Activated T-helper 17 cell treated with anti-CD3 and anti-CD28 coated beads, Interleukin-2, amount 50 U/mL, for 72 hours (primary cell): Measurements from ENCODE around the gene RAB23. TPM values are rescaled to one million over a fixed set of nuclear protein-coding genes. Genes with fewer than 3 reads are reported as not detected.
A peak's percentile ranks its signal among the peaks of the same experiment; 100 is the strongest.
"Not testable (repeated sequence)": the region's sequence is repeated elsewhere in the genome, so short reads cannot be mapped to it uniquely, and the experiment has no call there.

Source experiments
- ATAC-seq: fragments of 150-1000 bp; cut with Tn5 transposase; replicated peaks from 2 replicates; pipeline ENCODE4 v1.10.0; 2021; ENCODE audit warnings: mild to moderate bottlenecking, moderate library complexity
- H3K27ac Mint-ChIP-seq: one replicate; pipeline ENCODE4 v1.8.0; 2022; ENCODE audit warnings: mixed read lengths
- H3K27me3 Mint-ChIP-seq: one replicate; pipeline ENCODE4 v1.8.0; 2022; ENCODE audit warnings: mixed read lengths
- H3K36me3 Mint-ChIP-seq: one replicate; pipeline ENCODE4 v1.8.0; 2022; ENCODE audit warnings: low read depth, mild to moderate bottlenecking, mixed read lengths
- H3K4me1 Mint-ChIP-seq: one replicate; pipeline ENCODE4 v1.8.0; 2022; ENCODE audit warnings: mixed read lengths
- H3K4me3 Mint-ChIP-seq: one replicate; pipeline ENCODE4 v1.8.0; 2022; ENCODE audit warnings: mild to moderate bottlenecking, mixed read lengths
- H3K9me3 Mint-ChIP-seq: one replicate; pipeline ENCODE4 v1.8.0; 2022; ENCODE audit warnings: mixed read lengths
- total RNA-seq, 2 donors: library from RNA; stranded (reverse); gene quantifications; one replicate each; pipeline ENCODE4 v1.2.3, GENCODE V29; 2022

RAB23 gene
- total RNA-seq, 2 donors from 2014 or later: 2.6 to 4.1 TPM

DNA sequence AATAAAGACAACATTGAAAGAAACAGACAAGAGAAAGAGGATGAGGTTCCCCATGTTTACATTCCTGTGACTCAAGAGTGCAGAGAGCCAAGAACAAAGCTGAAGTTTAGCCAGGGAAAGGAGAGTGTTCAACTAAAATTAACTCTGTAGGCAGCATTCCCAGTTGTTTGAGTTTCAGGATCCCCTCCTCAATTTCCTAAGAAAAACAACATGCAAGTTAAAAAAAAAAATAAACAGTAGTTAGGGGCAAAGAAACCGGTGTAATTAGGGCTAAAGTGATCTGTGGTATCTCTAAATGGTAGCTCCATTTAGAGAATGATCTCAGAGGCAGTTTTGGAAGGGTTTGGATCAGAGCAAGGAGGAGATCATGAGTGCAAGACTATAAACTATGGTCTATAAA lies 30.9 kb upstream of the RAB23 start:
- ATAC-seq: no peak
- no peaks in the 10 kb centered on the region for H3K36me3 Mint-ChIP-seq

GRCh38 chr6:57252137-57252536 lies 30.0 kb upstream of the RAB23 start:
- Mint-ChIP-seq H3K27me3 (no peaks in the 10 kb centered on the region), H3K4me1 (no peaks in the 10 kb centered on the region), H3K27ac (no peak overlapping the region), H3K4me3 (no peak overlapping the region), H3K9me3 (no peaks in the 10 kb centered on the region), H3K36me3 (no peaks in the 10 kb centered on the region)
- no peak for ATAC-seq

More for the DNA sequence above, 30.9 kb upstream of the RAB23 start:
- Mint-ChIP-seq H3K9me3 (no peaks in the 10 kb centered on the region), H3K27me3 (no peaks in the 10 kb centered on the region), H3K27ac (no peak overlapping the region), H3K4me3 (no peak overlapping the region), H3K4me1 (no peaks in the 10 kb centered on the region)

- Mint-ChIP-seq H3K27me3 (no peaks in the 10 kb centered on the region), H3K36me3 (no peaks in the 10 kb centered on the region), H3K27ac (no peak overlapping the region), H3K9me3 (no peaks in the 10 kb centered on the region), H3K4me3 (no peak overlapping the region), H3K4me1 (no peaks in the 10 kb centered on the region)
- no peak for ATAC-seq
These were observed 28.2 kb upstream of the RAB23 start for GRCh38 chr6:57250348-57250747.

- H3K27ac Mint-ChIP-seq: no peak overlapping the region
- H3K4me1 Mint-ChIP-seq: no peaks in the 10 kb centered on the region
- H3K27me3 Mint-ChIP-seq: no peaks in the 10 kb centered on the region
- no peaks in the 10 kb centered on the region for H3K9me3 Mint-ChIP-seq
- no peak for ATAC-seq
- no peaks in the 10 kb centered on the region for H3K36me3 Mint-ChIP-seq
- no peak overlapping the region for H3K4me3 Mint-ChIP-seq
These were observed 26.3 kb upstream of the RAB23 start for GRCh38 chr6:57248311-57248895.

DNA sequence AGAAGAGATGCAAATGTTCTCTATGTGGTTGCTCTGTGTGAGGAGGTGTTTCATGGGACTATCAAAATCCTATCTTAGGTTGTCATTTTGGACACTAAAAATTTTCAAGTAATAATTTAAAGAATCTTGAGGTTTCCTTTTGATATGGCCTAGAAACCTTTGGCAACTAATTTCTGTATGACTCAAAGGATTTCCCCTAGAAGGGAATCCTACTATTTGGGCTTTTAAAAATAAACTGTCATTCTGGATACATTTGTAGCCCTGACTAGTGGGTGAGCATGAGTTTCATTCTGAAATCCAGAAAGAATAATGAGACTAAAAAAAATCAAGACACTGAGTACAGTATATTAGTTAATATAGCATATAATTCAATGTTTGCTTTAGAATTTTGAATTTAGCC lies 25.5 kb upstream of the RAB23 start:
- no peaks in the 10 kb centered on the region for H3K4me1 Mint-ChIP-seq
- H3K27ac Mint-ChIP-seq: no peak overlapping the region
- ATAC-seq: peak; percentile 24
- no peaks in the 10 kb centered on the region for H3K27me3 Mint-ChIP-seq
- no peaks in the 10 kb centered on the region for H3K36me3 Mint-ChIP-seq
- no peak overlapping the region for H3K4me3 Mint-ChIP-seq
- no peaks in the 10 kb centered on the region for H3K9me3 Mint-ChIP-seq

- Mint-ChIP-seq H3K36me3 (no peaks in the 10 kb centered on the region), H3K27me3 (no peaks in the 10 kb centered on the region), H3K9me3 (no peaks in the 10 kb centered on the region), H3K27ac (no peak overlapping the region), H3K4me1 (no peaks in the 10 kb centered on the region), H3K4me3 (no peak overlapping the region)
- no peak for ATAC-seq
These were observed 24.2 kb upstream of the RAB23 start for GRCh38 chr6:57246307-57246706.

DNA sequence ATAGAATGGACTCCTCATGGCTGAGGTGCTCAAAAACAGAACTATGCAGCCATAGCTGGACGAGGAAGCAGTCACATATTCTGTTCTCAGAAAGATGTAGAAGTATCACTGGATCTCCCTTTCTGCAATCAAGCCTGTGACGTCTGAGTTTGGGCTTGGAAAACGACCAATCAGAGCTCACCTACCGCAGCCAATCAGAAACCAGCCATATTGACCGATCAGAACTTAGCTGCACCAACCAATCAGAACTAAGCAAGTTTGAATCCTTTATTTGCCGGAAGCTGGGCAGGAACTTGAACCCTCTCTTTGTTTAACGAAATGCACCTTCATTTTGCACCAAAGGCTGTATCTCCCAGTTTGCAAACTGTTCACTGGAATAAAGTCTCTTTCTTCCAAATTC lies 21.8 kb upstream of the RAB23 start:
- H3K4me1 Mint-ChIP-seq: no peaks in the 10 kb centered on the region
- no peaks in the 10 kb centered on the region for H3K9me3 Mint-ChIP-seq
- no peak overlapping the region for H3K4me3 Mint-ChIP-seq

DNA sequence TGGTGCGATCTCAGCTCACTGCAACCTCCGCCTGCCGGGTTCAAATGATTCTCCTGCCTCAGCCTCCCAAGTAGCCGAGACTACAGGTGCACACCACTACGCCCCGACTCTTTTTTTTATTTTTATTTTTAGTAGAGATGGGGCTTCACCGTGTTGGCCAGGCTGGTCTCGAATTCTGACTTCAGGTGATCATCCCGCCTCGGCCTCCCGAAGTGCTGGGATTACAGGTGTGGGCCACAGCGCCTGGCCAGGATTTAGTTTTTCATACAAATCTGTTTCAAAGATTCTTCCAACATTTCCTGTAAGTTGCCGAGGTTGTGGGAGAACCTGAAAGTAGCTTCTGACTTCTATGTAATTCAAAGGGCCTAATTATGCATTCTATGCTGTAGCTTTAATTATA lies 21.4 kb upstream of the RAB23 start:
- H3K36me3 Mint-ChIP-seq, H3K4me3 Mint-ChIP-seq, H3K9me3 Mint-ChIP-seq, H3K27ac Mint-ChIP-seq, H3K4me1 Mint-ChIP-seq, ATAC-seq, H3K27me3 Mint-ChIP-seq: not testable (repeated sequence)

More for the DNA sequence above, 21.8 kb upstream of the RAB23 start:
- no peaks in the 10 kb centered on the region for H3K36me3 Mint-ChIP-seq
- H3K27me3 Mint-ChIP-seq: peaks cover 4% of the 10 kb centered on the region
- no peak overlapping the region for H3K27ac Mint-ChIP-seq
- ATAC-seq: no peak

DNA sequence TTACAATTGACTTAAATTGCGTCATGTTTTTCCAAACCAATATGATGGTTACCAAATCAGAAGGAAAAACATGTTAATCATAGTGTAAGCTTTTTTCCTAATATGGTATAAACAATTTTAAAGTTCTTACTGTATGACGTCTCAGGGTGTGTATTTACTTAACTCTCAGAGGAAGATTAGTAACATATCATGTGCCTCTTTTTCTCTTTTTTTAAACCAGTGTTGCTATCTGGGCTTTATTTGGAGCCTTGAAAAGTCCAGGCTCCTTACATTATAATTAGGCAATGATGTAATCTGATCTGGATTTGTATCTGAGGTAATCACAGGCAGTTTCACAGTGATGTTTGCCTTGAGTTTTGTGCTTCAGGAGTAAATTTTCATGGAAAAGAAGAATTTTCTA lies 20.4 kb upstream of the RAB23 start:
- peaks cover 12% of the 10 kb centered on the region for H3K27me3 Mint-ChIP-seq
- no peaks in the 10 kb centered on the region for H3K4me1 Mint-ChIP-seq
- no peaks in the 10 kb centered on the region for H3K9me3 Mint-ChIP-seq
- no peak overlapping the region for H3K4me3 Mint-ChIP-seq
- no peaks in the 10 kb centered on the region for H3K36me3 Mint-ChIP-seq
- no peak for ATAC-seq
- H3K27ac Mint-ChIP-seq: no peak overlapping the region

DNA sequence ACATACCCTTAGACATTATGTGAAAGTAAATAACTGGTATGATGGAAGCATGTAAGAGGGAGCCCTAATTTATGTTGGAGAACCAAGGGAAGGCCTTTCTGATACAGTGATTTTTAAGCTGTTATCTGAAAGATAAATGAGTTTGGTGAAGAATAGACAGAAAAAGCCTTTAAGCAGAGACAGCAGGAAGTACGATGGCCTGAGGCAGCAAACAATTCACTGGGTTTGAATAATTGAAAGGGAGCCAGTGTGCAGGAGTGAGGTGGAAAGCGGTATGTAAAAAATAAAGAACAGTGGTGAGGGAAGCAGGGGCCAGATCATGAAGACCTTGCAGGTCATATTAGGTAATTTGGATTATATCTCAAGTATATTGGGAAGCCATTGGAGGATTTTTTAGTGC lies 4.1 kb upstream of the RAB23 start:
- peaks cover 8% of the 10 kb centered on the region for H3K27me3 Mint-ChIP-seq
- peaks cover 4% of the 10 kb centered on the region for H3K4me1 Mint-ChIP-seq

GRCh38 chr6:57224769-57225515 lies 2.8 kb upstream of the RAB23 start:
- Mint-ChIP-seq H3K27ac (no peak overlapping the region), H3K36me3 (peaks cover 5% of the 10 kb centered on the region), H3K27me3 (peaks cover 10% of the 10 kb centered on the region), H3K4me3 (no peak overlapping the region), H3K4me1 (peaks cover 4% of the 10 kb centered on the region), H3K9me3 (no peaks in the 10 kb centered on the region)
- no peak for ATAC-seq

More for the DNA sequence above, 4.1 kb upstream of the RAB23 start:
- Mint-ChIP-seq H3K4me3 (no peak overlapping the region), H3K27ac (no peak overlapping the region), H3K36me3 (peaks cover 5% of the 10 kb centered on the region), H3K9me3 (no peaks in the 10 kb centered on the region)
- ATAC-seq: no peak

DNA sequence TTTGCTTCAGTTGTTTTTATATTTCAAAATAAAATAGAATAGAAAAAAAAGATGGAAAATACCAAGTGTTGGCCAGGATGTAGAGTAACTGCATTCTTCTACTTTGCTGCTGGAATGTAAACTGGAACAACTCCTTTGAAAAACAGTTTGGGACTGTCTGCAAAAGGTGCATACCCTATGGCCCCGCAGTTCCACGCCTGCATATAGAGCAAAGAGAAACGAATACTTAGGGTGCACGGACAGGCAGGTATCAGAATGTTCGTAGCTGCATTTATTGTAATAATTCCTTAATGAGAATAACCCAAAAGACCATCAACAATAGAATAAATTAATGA lies 603 bp upstream of the RAB23 start:
- Mint-ChIP-seq H3K9me3 (no peaks in the 10 kb centered on the region), H3K4me3 (peak overlapping the region; percentile 84), H3K27ac (peak overlapping the region; percentile 82), H3K27me3 (peaks cover 10% of the 10 kb centered on the region), H3K36me3 (peaks cover 5% of the 10 kb centered on the region), H3K4me1 (peaks cover 4% of the 10 kb centered on the region)
- ATAC-seq: no peak

DNA sequence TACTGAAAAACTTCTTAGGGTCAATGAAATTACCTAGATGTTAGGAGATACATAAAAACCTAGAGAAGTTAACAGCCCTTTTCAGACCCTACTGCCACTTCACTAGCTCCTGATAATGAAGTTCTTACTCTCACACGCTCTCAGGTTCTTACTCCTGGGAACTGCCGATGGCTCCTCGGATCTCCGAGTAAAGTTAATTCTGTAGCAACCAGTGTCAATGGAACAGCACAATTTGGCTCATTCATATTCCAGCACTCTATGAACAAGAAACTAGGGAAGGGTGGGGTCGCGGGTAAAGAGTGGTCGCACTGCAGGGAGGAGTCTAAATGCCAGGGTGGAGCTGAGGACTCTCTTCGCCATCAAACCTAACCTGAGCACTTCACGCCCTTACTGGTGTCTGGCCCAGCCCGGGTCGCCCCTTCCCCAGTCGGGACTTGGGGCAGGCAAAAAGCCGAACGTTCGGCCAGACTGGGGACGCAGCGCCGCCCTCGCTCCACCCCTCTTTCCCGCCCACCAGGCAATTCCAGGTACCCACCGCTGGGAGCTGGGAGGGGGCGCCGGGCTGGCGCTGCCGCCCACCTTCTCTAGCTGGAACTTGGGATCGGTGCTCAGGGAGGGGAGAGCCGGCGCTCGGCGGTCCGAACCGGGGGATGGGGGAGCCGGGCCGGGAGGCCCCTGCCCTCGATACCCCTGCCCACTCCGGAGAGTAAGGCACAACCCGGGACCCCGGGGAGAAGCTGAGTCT lies 744 bp downstream of the RAB23 start:
- peaks cover 5% of the 10 kb centered on the region for H3K36me3 Mint-ChIP-seq
- no peaks in the 10 kb centered on the region for H3K9me3 Mint-ChIP-seq
- peaks cover 4% of the 10 kb centered on the region for H3K4me1 Mint-ChIP-seq
- peak; percentile 56 for ATAC-seq
- H3K27ac Mint-ChIP-seq: peak overlapping the region; percentile 82
- H3K27me3 Mint-ChIP-seq: peaks cover 9% of the 10 kb centered on the region
- peak overlapping the region; percentile 84 for H3K4me3 Mint-ChIP-seq

DNA sequence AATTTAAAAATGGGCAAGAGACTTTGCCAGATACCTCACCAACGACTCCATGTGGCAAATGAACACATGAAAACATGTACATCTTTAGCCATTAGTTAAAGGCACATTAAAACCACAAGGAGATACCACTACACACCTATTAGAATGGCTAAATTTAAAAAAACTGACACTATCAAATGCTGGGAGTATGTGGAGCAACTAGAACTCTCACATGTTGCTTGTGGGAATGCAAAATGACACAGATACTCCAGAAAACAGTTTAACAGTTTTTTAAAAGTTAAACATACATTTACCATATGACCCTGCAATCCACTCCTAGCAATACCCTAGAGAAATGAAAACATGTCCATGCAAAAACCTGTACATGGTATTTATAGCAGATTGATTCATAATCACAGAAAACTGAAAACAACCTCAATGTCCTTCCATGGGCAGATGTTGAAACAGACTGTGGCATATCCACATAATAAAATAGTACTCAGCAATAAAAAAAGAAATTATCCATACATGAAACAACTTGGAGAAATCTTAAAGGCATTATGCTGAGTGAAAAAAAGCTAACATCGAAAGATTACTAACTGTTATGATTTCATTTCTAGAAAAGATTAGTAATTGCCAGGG lies 1.9 kb downstream of the RAB23 start:
- H3K27me3 Mint-ChIP-seq: peaks cover 7% of the 10 kb centered on the region
- peaks cover under 1% of the 10 kb centered on the region for H3K9me3 Mint-ChIP-seq
- peaks cover 4% of the 10 kb centered on the region for H3K4me1 Mint-ChIP-seq
- peaks cover 5% of the 10 kb centered on the region for H3K36me3 Mint-ChIP-seq
- H3K27ac Mint-ChIP-seq: peak overlapping the region; percentile 27
- H3K4me3 Mint-ChIP-seq: peak overlapping the region; percentile 84
- ATAC-seq: no peak

GRCh38 chr6:57217270-57217669 lies 4.8 kb downstream of the RAB23 start:
- Mint-ChIP-seq H3K9me3 (peaks cover 3% of the 10 kb centered on the region), H3K4me1 (peaks cover 11% of the 10 kb centered on the region), H3K27me3 (peaks cover 3% of the 10 kb centered on the region), H3K4me3 (no peak overlapping the region), H3K36me3 (peaks cover 5% of the 10 kb centered on the region), H3K27ac (no peak overlapping the region)
- no peak for ATAC-seq
